Breast epithelium (tissue), 4 donors: ENCODE data around the gene PARP11. TPM values are rescaled to one million over a fixed set of nuclear protein-coding genes. Genes with fewer than 3 reads are reported as not detected.

Experiments
- DNase-seq, 2 donors: peaks; one replicate each; pipeline ENCODE4 v3.0.0-alpha.2; 2019; ENCODE audit warnings: low spot score in 2 of 2
- H3K27ac ChIP-seq, 2 donors: fragments of 200-600 bp; sonication (generic) in 1 of 2; one replicate each; pipeline ENCODE4 v1.5.1; 2016 to 2019; ENCODE audit warnings: mild to moderate bottlenecking in 1 of 2
- H3K27me3 ChIP-seq, 2 donors: fragments of 200-600 bp; sonication (generic) in 1 of 2; one replicate each; pipeline versions ENCODE4 v1.5.1 to v1.6.0; 2017 to 2019; ENCODE audit warnings: control low read depth in 1 of 2, mild to moderate bottlenecking in 1 of 2
- H3K36me3 ChIP-seq: fragments of 200-600 bp; one replicate; pipeline ENCODE4 v1.5.1; 2019
- H3K4me1 ChIP-seq, 2 donors: fragments of 200-600 bp; sonication (generic); one replicate each; pipeline ENCODE4 v1.5.1; 2016 to 2019; ENCODE audit warnings: control low read depth in 1 of 2
- H3K4me3 ChIP-seq, 3 donors: fragments of 200-600 bp; sonication (generic); 1 replicate in 2 of 3; 2 replicates in 1 of 3; pipeline ENCODE4 v1.5.1; 2016 to 2019; ENCODE audit warnings: mild to moderate bottlenecking in 3 of 3, moderate library complexity in 2 of 3
- H3K9me3 ChIP-seq, 2 donors: fragments of 200-600 bp; sonication (generic) in 1 of 2; one replicate each; pipeline ENCODE4 v1.5.1; 2016 to 2019; ENCODE audit warnings: control low read depth in 1 of 2
- CTCF ChIP-seq, 3 donors: fragments of 450-650 bp; IDR thresholded peaks; one replicate each; pipeline ENCODE4 v1.5.1; 2016 to 2017; ENCODE audit warnings: antibody characterized with exemption in 3 of 3, mild to moderate bottlenecking in 3 of 3, moderate library complexity in 3 of 3
- POLR2A ChIP-seq: fragments of 450-650 bp; IDR thresholded peaks from one replicate; pipeline ENCODE4 v1.6.1; 2016; ENCODE audit warnings: antibody characterized with exemption, mild to moderate bottlenecking, moderate library complexity
- POLR2AphosphoS5 ChIP-seq, 3 donors: sonication (generic); formaldehyde crosslinking; IDR thresholded peaks; one replicate each; pipeline ENCODE4 v1.6.1; 2017; ENCODE audit warnings: antibody characterized with exemption in 3 of 3
- intact Hi-C: fragments of 100-400 bp; cut with DNase I; formaldehyde crosslinking; loops from one replicate; pipeline ENCODE4 v1.15.1; 2023; ENCODE audit warnings: low total_unique reads
- total RNA-seq, 3 donors: library from RNA; depleted of rRNA; stranded (reverse); fragments of >200 nt; gene quantifications; one replicate each; pipeline ENCODE4 v1.1.0, GENCODE V29; 2016

Gene PARP11
- 10 to 100 TPM in 1 of 3 donors, 1 to 10 TPM in 2; 6.2 to 12.3 (median 7.5) TPM for total RNA-seq

- H3K36me3 ChIP-seq = no peaks in the 10 kb centered on the region
- DNase-seq = peak; percentile 92 to 96
- H3K4me1 ChIP-seq = peaks cover 0 to 3% of the 10 kb centered on the region in 2 donors
- no peaks in the 10 kb centered on the region for H3K27me3 ChIP-seq
- H3K9me3 ChIP-seq = no peaks in the 10 kb centered on the region
- peak within 1 kb of the TSS; percentile 90 to 95 for H3K27ac ChIP-seq
- peak in 2 of 3 donors; percentile 19 to 53 for TF ChIP-seq POLR2AphosphoS5 (IDR thresholded peaks at IDR 0.05)
- peak; percentile 8 for TF ChIP-seq POLR2A
- no peak for TF ChIP-seq CTCF (IDR thresholded peaks at IDR 0.05)
- intact Hi-C loops = no loop called here
- H3K4me3 ChIP-seq = peak within 1 kb of the TSS; percentile 66 to 78 (median 70)
Observed at GRCh38 chr12:3872800-3873636, at the start of gene PARP11. Gene PARP11 (minus strand): TSS chr12:3873399. CDS start chr12:3873229, 170 bp downstream.

DNA sequence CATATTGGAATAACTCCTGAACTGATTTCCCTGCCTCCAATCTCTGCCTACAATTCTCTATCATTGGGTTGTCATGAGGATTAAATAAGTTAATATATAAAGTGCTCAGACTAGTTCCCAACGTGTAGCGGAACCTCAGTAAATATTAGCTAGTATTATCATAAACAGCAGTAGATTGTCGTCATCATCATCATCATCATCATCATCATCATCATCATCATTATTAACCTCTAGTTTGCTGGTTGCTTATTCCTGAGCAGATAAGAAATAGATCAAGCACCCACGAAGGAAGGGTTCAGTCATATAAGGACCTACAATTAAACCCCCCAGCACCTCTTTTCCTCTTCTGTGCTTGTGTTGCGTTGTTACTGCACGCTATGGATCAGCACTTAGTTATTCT is 48.8 kb upstream of the PARP11 start:
- Histone ChIP-seq H3K4me3 (no peak overlapping the region), H3K27me3 (peaks cover 0 to 5% of the 10 kb centered on the region in 2 donors), H3K36me3 (no peaks in the 10 kb centered on the region), H3K27ac (no peak overlapping the region), H3K9me3 (no peaks in the 10 kb centered on the region), H3K4me1 (no peaks in the 10 kb centered on the region)
- DNase-seq = no peak
- intact Hi-C loops = no loop called here
- TF ChIP-seq POLR2A (no peak), CTCF (IDR thresholded peaks at IDR 0.05) (no peak), POLR2AphosphoS5 (IDR thresholded peaks at IDR 0.05) (no peak)

DNA sequence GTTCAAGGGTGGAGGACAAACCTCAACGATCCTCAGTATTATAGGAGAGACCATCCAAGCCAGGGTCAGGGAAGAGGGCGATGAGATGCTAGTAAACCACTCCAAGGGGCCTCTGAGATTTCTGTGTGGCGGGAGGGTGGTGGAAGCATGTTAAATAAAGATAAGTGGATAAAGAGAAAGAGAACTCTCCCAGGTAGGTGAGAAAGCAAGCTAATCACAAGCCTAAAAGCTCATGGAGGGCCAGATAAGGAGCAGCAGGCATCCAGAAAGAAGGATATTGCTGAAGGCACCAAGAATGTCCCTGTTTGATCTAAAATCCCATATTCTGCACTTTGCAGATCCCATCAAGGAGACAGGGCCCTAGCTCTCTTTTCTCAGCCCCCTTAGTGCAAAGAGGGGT is 48.3 kb upstream of the PARP11 start:
- Histone ChIP-seq H3K27ac (no peak overlapping the region), H3K27me3 (peaks cover 0 to 5% of the 10 kb centered on the region in 2 donors), H3K36me3 (no peaks in the 10 kb centered on the region), H3K9me3 (no peaks in the 10 kb centered on the region), H3K4me3 (no peak overlapping the region), H3K4me1 (no peaks in the 10 kb centered on the region)
- TF ChIP-seq POLR2A (no peak), POLR2AphosphoS5 (IDR thresholded peaks at IDR 0.05) (no peak), CTCF (IDR thresholded peaks at IDR 0.05) (no peak)
- no peak for DNase-seq
- intact Hi-C loops = loop anchor here (2.0 kb wide), 1 partner anchor 15 kb away; no protein-coding TSS in a partner anchor

GRCh38 chr12:3921151-3921471 is 47.9 kb upstream of the PARP11 start:
- Histone ChIP-seq H3K36me3 (no peaks in the 10 kb centered on the region), H3K4me3 (no peak overlapping the region), H3K9me3 (no peaks in the 10 kb centered on the region), H3K4me1 (no peaks in the 10 kb centered on the region), H3K27ac (no peak overlapping the region), H3K27me3 (peaks cover 0 to 5% of the 10 kb centered on the region in 2 donors)
- no peak for TF ChIP-seq CTCF (IDR thresholded peaks at IDR 0.05)
- no peak for TF ChIP-seq POLR2A
- TF ChIP-seq POLR2AphosphoS5 (IDR thresholded peaks at IDR 0.05) = no peak
- no peak for DNase-seq
- intact Hi-C loops = loop anchor here (2.0 kb wide), 1 partner anchor 16 kb away; no protein-coding TSS in a partner anchor
